ENCODE data around the gene CRACR2B. TPM values are rescaled to one million over a fixed set of nuclear protein-coding genes. Genes with fewer than 3 reads are reported as not detected.
A peak's percentile ranks its signal among the peaks of the same experiment; 100 is the strongest.

Gene CRACR2B
- total and polyA plus RNA-seq, 2 of the 13 experiments (the other 11 are each of a cell fraction or from before 2014, with no cell fraction given), result 14.9 to 21.0 TPM

DNA sequence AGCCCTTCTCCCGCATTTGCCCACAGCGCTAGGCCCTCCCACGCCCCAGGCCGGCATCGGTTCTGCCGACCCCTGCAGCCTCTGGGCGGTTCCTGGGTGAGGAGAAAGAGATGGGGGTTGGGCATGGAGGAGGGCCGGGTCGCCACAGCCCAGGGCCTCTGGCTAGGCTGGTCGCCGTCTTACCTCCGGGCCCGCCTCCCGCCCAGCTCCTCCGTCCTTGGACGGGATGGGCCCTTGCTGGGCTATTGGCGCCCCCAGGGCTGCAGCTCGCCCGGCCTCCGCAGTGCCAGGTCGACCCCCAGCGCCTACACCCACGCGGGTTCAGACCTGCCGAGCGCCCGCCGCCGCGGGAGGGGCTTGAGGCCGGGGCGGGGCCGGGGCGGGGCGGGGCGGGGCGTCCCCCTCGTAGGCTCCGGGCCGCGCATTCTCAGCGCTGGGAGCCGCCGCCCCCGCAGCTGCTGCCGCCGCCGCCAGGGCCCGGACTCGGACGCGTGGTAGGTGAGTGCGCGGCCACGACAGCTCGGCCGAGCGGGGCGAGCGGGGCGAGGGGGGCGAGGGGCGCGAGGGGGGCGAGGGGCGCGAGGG lies 4.9 kb downstream of the CRACR2B start, which contains the start of gene CD151 (continued):
- TF ChIP-seq ZBTB40 (IDR thresholded peaks at IDR 0.05) (no peak), ZBTB40 (CRISPR knock-in tag; IDR thresholded peaks at IDR 0.05) (no peak), NFE2L1 (CRISPR knock-in tag; IDR thresholded peaks at IDR 0.05; ENCODE audit: borderline replicate concordance) (no peak), ZNF138 (CRISPR knock-in tag; IDR thresholded peaks at IDR 0.05; ENCODE audit: low read depth) (no peak), NCOA5 (CRISPR knock-in tag; IDR thresholded peaks at IDR 0.05) (no peak), TSC22D2 (CRISPR knock-in tag; IDR thresholded peaks at IDR 0.05; ENCODE audit: borderline replicate concordance) (no peak), ZNF235 (CRISPR knock-in tag; IDR thresholded peaks at IDR 0.05; ENCODE audit: borderline replicate concordance) (no peak), SMAD3 (CRISPR knock-in tag; IDR thresholded peaks at IDR 0.05) (no peak), NR2C2 (CRISPR knock-in tag; IDR thresholded peaks at IDR 0.05; ENCODE audit: borderline replicate concordance) (no peak), HMGXB4 (CRISPR knock-in tag; IDR thresholded peaks at IDR 0.05; ENCODE audit: borderline replicate concordance in 1 of 2, low read depth in 1 of 2) (0 out of 4 replicates have a peak, but pooled peaks of 1 of the 2 experiments have one; percentile 8), ZNF264 (CRISPR knock-in tag; IDR thresholded peaks at IDR 0.05) (no peak), BCLAF1 (IDR thresholded peaks at IDR 0.05) (no peak), MAF1 (CRISPR knock-in tag; IDR thresholded peaks at IDR 0.05; ENCODE audit: borderline replicate concordance) (no peak), RXRA (CRISPR knock-in tag; IDR thresholded peaks at IDR 0.05) (no peak), SAFB2 (CRISPR knock-in tag; IDR thresholded peaks at IDR 0.05; ENCODE audit: borderline replicate concordance, low read depth) (no peak)
- TF ChIP-seq, protein P1, sequence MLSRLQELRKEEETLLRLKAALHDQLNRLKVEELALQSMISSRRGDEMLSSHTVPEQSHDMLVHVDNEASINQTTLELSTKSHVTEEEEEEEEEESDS (CRISPR knock-in tag; IDR thresholded peaks at IDR 0.05; ENCODE audit: borderline replicate concordance), result no peak

Measured in HepG2 (cell line).